Measurements from ENCODE around the gene CAMTA2.

GRCh38 chr17:4950746-4951204 is 36.7 kb downstream of the CAMTA2 start, which contains the start of gene ENO3:
- no peak for TF ChIP-seq FOXJ3 (CRISPR knock-in tag; IDR thresholded peaks at IDR 0.05; ENCODE audit: borderline replicate concordance)
- TF ChIP-seq, protein P1, sequence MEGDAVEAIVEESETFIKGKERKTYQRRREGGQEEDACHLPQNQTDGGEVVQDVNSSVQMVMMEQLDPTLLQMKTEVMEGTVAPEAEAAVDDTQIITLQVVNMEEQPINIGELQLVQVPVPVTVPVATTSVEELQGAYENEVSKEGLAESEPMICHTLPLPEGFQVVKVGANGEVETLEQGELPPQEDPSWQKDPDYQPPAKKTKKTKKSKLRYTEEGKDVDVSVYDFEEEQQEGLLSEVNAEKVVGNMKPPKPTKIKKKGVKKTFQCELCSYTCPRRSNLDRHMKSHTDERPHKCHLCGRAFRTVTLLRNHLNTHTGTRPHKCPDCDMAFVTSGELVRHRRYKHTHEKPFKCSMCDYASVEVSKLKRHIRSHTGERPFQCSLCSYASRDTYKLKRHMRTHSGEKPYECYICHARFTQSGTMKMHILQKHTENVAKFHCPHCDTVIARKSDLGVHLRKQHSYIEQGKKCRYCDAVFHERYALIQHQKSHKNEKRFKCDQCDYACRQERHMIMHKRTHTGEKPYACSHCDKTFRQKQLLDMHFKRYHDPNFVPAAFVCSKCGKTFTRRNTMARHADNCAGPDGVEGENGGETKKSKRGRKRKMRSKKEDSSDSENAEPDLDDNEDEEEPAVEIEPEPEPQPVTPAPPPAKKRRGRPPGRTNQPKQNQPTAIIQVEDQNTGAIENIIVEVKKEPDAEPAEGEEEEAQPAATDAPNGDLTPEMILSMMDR (IDR thresholded peaks at IDR 0.05): no peak
- TF ChIP-seq MLX (CRISPR knock-in tag; IDR thresholded peaks at IDR 0.05): no peak
- TF ChIP-seq ZNF219 (CRISPR knock-in tag; IDR thresholded peaks at IDR 0.05; ENCODE audit: borderline replicate concordance): no peak
- TF ChIP-seq, protein P2, sequence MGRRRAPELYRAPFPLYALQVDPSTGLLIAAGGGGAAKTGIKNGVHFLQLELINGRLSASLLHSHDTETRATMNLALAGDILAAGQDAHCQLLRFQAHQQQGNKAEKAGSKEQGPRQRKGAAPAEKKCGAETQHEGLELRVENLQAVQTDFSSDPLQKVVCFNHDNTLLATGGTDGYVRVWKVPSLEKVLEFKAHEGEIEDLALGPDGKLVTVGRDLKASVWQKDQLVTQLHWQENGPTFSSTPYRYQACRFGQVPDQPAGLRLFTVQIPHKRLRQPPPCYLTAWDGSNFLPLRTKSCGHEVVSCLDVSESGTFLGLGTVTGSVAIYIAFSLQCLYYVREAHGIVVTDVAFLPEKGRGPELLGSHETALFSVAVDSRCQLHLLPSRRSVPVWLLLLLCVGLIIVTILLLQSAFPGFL (CRISPR knock-in tag; IDR thresholded peaks at IDR 0.05; ENCODE audit: borderline replicate concordance): no peak
- no peak for TF ChIP-seq TEAD4 (CRISPR knock-in tag; IDR thresholded peaks at IDR 0.05)
- TF ChIP-seq, protein P3, sequence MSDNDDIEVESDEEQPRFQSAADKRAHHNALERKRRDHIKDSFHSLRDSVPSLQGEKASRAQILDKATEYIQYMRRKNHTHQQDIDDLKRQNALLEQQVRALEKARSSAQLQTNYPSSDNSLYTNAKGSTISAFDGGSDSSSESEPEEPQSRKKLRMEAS (CRISPR knock-in tag; IDR thresholded peaks at IDR 0.05): no peak
- TF ChIP-seq, protein P4, sequence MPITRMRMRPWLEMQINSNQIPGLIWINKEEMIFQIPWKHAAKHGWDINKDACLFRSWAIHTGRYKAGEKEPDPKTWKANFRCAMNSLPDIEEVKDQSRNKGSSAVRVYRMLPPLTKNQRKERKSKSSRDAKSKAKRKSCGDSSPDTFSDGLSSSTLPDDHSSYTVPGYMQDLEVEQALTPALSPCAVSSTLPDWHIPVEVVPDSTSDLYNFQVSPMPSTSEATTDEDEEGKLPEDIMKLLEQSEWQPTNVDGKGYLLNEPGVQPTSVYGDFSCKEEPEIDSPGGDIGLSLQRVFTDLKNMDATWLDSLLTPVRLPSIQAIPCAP (CRISPR knock-in tag; IDR thresholded peaks at IDR 0.05): no peak
- no peak for TF ChIP-seq SMAD3 (CRISPR knock-in tag; IDR thresholded peaks at IDR 0.05; ENCODE audit: borderline replicate concordance)
- TF ChIP-seq FOXK1 (CRISPR knock-in tag; IDR thresholded peaks at IDR 0.05): no peak
